Keratinocyte (primary cell): ENCODE data around the gene MAGEH1.

Experiments used
- CTCF ChIP-seq, 3 experiments: IDR thresholded peaks in 1 of 3; conservative IDR thresholded peaks in 1 of 3; optimal IDR thresholded peaks in 1 of 3; 2 replicates in 2 of 3; 3 replicates in 1 of 3; pipeline versions ENCODE3 to v1.5.1; 2011; ENCODE audit warnings: low read length in 3 of 3, mild to moderate bottlenecking in 3 of 3, moderate library complexity in 2 of 3, control low read depth in 1 of 3, inconsistent platforms in 1 of 3; ENCODE audit not compliant: insufficient read depth in 2 of 3; ENCODE audit errors: extremely low read depth in 1 of 3
- EZH2 ChIP-seq: IDR thresholded peaks from one replicate; pipeline ENCODE4 v1.6.1; 2012; ENCODE audit warnings: inconsistent platforms, mild to moderate bottlenecking, low read length, moderate library complexity

GRCh38 chrX:55487143-55487542 is 35.2 kb downstream of the MAGEH1 start:
- TF ChIP-seq CTCF (optimal IDR thresholded peaks at IDR 0.05 in 1 of 3, IDR thresholded peaks at IDR 0.05 in 1 of 3, conservative IDR thresholded peaks at IDR 0.05 in 1 of 3; ENCODE audit: extremely low read depth in 1 of 3, insufficient read depth in 2 of 3, low read length in 3 of 3) (no peak), EZH2 (no peak)
